NB4 (cell line): ENCODE measurements around the gene CDCA7L.
"Not testable (repeated sequence)": the region's sequence is repeated elsewhere in the genome, so short reads cannot be mapped to it uniquely, and the experiment has no call there.

Source experiments
- DNase-seq: peaks from one replicate; pipeline ENCODE4 v3.0.0; 2010; ENCODE audit warnings: low read depth
- H3K4me3 ChIP-seq: one replicate; pipeline ENCODE4 v1.5.1; 2011; ENCODE audit warnings: mild to moderate bottlenecking, low read depth, low read length, moderate library complexity
- MYC ChIP-seq: IDR thresholded peaks from 2 replicates; pipeline ENCODE4 v1.6.1; 2011; ENCODE audit warnings: low read depth, low read length
- POLR2A ChIP-seq: IDR thresholded peaks from 2 replicates; pipeline ENCODE4 v1.6.1; 2011; ENCODE audit warnings: mild to moderate bottlenecking; ENCODE audit not compliant: insufficient read length; ENCODE audit errors: extremely low read depth
- TF ChIP-seq, protein P1 (sequence below): IDR thresholded peaks from 2 replicates; pipeline ENCODE4 v1.6.1; 2011; ENCODE audit warnings: low read depth, low read length
- TF ChIP-seq, protein P2 (sequence below): IDR thresholded peaks from one replicate; pipeline ENCODE4 v1.5.1; 2012; ENCODE audit warnings: low read depth, low read length

CDCA7L gene

DNA sequence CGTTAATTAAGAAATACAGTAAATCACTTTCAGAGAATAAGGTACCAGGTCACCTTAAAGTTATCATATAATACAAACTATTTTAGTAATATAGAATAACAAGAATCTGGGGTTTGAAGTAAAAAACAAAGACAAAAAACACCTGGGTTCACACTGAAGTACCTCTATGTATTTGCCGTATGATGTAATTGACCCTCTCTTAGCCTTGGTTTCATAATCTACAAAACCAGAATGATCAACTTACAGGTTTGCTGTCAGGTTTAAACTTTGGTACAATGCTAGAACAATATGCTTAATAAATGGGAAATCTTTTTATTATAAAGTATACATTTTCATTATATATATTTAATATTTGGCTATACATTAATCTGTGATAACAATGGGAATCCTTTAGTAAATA lies 58.3 kb downstream of the CDCA7L start:
- no peak for DNase-seq
- no peak overlapping the region for H3K4me3 ChIP-seq
- TF ChIP-seq, protein P1, sequence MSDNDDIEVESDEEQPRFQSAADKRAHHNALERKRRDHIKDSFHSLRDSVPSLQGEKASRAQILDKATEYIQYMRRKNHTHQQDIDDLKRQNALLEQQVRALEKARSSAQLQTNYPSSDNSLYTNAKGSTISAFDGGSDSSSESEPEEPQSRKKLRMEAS: no peak
- TF ChIP-seq, protein P2, sequence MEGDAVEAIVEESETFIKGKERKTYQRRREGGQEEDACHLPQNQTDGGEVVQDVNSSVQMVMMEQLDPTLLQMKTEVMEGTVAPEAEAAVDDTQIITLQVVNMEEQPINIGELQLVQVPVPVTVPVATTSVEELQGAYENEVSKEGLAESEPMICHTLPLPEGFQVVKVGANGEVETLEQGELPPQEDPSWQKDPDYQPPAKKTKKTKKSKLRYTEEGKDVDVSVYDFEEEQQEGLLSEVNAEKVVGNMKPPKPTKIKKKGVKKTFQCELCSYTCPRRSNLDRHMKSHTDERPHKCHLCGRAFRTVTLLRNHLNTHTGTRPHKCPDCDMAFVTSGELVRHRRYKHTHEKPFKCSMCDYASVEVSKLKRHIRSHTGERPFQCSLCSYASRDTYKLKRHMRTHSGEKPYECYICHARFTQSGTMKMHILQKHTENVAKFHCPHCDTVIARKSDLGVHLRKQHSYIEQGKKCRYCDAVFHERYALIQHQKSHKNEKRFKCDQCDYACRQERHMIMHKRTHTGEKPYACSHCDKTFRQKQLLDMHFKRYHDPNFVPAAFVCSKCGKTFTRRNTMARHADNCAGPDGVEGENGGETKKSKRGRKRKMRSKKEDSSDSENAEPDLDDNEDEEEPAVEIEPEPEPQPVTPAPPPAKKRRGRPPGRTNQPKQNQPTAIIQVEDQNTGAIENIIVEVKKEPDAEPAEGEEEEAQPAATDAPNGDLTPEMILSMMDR: no peak
- TF ChIP-seq MYC (no peak), POLR2A (no peak)

DNA sequence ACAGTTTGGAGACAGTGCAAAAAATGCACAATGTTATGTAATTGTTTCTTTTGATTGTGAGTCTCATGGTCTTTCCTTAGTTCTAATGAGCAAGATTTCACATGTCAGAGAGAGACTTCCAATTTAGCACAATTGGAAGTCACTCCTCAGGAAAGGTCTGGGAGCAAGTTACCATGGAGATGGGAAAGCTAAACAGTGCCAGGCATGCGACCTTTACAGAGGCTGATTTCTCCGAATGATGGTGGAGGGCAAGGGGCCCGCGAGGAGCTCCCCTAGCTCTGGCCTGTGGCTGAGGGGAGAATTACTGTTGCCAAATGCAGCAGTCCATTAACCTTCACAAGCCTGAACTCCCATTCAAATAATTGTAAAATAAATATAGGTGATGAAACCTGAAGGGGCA lies 59.3 kb downstream of the CDCA7L start:
- DNase-seq: no peak
- TF ChIP-seq POLR2A (no peak), MYC (no peak)
- TF ChIP-seq, protein P1: no peak
- TF ChIP-seq, protein P2: no peak
- no peak overlapping the region for H3K4me3 ChIP-seq

DNA sequence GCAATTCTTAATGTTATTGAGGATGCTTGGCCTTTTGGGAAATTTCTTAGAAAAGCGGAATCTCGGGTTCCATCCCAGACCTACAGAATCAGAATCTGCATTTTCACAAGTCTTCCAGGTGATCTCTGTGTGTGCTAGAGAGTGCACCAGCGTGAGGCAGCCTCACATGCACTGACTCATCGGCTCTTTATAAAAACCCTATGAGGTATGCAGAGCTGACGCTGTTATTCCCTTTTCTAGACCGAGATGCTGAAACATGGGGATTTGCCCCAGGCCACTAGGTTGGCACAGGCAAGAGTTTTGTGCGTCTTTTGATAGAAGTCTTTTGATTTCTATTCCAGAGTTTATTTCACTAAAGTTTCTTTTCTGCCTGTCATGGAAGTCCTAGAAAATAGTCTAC lies 61.2 kb downstream of the CDCA7L start:
- no peak for TF ChIP-seq POLR2A
- TF ChIP-seq, protein P1: no peak
- no peak for TF ChIP-seq MYC
- TF ChIP-seq, protein P2: no peak
- no peak for DNase-seq
- no peak overlapping the region for H3K4me3 ChIP-seq

DNA sequence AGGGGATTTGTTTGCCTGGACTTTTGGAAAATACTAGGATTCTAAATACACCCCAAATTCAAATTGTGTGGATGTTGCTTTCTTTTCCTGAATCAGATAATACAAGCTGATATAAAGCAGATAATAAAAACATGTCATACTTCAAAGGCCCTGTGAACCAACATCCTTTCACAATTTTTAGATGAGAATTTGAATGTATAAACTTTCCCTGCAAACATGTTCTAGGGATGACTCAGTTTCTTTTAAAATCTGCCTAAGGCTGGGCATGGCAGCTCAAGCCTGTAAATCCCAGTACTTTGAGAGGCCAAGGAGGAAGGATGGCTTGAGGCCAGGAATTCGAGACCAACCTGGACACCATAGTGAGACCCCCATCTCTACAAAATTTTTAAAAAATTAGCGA lies 62.2 kb downstream of the CDCA7L start:
- DNase-seq, H3K4me3 ChIP-seq: not testable (repeated sequence)

DNA sequence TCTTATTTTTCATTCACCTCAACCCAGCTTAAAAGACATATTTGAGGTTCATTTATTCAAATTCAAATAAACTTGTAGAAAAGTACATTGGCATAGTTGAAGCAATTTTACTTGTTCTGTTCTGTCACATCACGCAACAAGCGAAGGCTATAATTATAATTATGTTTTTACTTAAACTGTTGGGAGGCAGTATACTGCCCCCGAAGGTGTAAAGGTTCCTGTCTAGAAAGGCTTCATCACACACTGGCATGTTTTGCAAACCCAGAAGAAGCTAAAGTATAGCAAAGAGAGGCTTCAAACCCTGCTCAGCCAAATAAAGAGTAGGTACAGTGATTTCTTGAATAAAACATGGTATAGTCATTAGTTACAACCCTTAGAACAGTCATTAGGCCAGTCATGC lies 62.6 kb downstream of the CDCA7L start:
- DNase-seq: no peak
- TF ChIP-seq MYC: no peak
- no peak for TF ChIP-seq POLR2A
- TF ChIP-seq, protein P2: no peak
- TF ChIP-seq, protein P1: no peak

DNA sequence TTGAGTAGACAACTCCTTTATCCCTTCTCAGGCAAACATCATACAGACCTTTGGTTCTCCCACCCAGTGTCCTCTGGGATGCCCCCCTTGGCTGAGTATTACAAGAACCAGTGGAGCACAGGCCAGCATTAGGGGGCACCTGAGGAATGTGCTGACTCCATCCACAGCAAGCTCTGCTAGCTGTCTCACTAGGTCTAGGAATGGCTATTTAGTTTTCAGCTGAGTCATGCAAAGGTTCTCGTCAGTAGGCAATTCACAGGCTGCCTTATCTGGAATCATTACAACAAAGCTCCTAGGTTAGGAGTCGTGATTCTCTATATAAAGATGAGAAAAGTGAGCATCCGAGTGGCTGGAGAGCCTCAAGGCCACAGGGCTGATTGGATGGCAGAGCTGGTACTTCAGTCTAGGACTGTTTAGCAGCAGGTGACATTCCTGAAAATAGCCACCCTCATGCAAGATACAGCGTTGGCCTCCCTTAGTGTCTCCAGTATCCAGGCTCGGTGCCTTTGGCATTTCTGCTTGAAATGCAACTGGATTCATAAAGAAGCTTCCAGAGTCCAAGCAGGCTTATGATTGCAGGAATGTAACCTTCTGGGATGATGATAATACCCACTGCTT lies 75.8 kb downstream of the CDCA7L start:
- TF ChIP-seq MYC: no peak
- TF ChIP-seq, protein P1: no peak
- TF ChIP-seq, protein P2: no peak
- no peak for TF ChIP-seq POLR2A
- no peak overlapping the region for H3K4me3 ChIP-seq
- DNase-seq: no peak

More for the DNA sequence above, 62.6 kb downstream of the CDCA7L start:
- no peak overlapping the region for H3K4me3 ChIP-seq
